Measurements from ENCODE around the gene ADCY5. TPM values are rescaled to one million over a fixed set of nuclear protein-coding genes. Genes with fewer than 3 reads are reported as not detected.

Gene ADCY5
- total RNA-seq, 2 experiments from 2014 or later = not detected

DNA sequence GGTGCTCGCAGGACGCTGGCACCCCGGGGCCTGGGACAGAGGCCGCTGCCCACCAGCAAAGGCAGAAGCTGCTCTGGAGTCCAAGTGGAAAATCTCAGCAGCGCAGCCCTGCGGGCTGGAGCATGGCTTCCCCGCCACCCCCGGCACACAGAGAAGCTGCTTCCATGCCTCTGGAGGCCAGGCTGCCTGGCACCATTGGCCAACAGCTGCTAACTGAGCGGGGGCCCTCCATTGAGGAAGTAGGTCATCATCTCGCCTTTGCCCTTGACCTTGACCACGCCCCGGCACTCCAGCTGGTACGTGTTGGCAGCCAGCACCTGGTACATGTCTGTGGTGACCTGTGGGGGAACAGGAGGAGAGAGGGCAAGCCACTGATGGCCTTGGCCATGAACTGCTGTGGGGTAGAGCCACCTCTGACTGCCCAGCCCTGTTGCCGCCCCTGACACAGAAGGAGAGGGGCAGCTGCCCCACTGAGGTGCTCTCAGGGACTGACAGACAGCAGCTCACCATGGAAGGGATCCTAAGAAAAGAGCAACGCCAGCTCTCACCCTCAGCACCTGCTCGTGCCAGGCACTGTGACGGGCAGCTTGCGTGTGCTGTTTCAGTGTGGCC is 164.4 kb downstream of the ADCY5 start:
- DNase-seq (no peak), ATAC-seq (no peak)
- no peaks in the 10 kb centered on the region for H3K4me1 Mint-ChIP-seq (ENCODE audit: low read depth)
- H3K4me3 Mint-ChIP-seq = no peak overlapping the region
- ChIA-PET POLR2A (no interaction called here), CTCF (no interaction called here)
- H3K27me3 Mint-ChIP-seq (ENCODE audit: low read depth) = no peaks in the 10 kb centered on the region
- no peaks in the 10 kb centered on the region for H3K9me3 Mint-ChIP-seq (ENCODE audit: insufficient read depth)
- H3K27ac Mint-ChIP-seq = no peak overlapping the region
- H3K36me3 Mint-ChIP-seq (ENCODE audit: low read depth) = no peaks in the 10 kb centered on the region

DNA sequence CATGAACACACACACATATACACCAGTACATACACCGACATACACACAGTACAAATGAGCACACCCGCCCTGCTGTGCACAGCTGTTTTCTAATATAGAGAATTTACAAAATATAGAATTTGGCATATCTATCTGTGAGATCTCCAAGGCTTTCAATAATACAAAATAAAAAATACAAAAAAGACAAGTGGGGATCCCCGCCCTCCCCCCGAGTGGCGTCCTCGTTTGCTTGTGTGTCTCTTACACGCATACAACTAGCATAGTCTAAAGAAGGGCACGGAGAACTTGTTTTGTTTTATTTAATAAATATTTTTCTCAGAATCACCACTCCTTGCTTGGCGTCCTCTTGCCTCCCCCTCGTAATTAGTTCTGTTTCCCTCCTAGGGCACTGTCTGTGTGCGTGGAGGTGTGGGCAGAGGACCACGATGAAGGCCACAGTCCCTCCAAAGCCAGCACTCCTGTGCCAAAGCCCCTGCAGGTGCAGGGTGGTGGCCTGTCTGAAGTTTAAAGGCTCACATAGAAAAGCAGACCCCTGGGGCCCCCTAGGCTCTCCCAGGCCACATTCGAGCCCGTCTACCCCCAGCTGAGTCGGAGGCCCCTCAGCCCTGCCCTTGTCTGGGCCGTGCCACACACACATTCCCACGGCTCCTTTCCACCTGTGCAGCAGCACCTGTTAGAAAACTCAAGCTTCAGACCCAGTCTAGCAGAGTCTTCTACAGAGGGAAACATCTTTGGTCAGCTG is 165.1 kb downstream of the ADCY5 start:
- DNase-seq (no peak), ATAC-seq (no peak)
- Mint-ChIP-seq H3K36me3 (ENCODE audit: low read depth) (no peaks in the 10 kb centered on the region), H3K27me3 (ENCODE audit: low read depth) (no peaks in the 10 kb centered on the region), H3K4me3 (no peak overlapping the region), H3K27ac (no peak overlapping the region), H3K4me1 (ENCODE audit: low read depth) (no peaks in the 10 kb centered on the region), H3K9me3 (ENCODE audit: insufficient read depth) (no peaks in the 10 kb centered on the region)
- ChIA-PET POLR2A (no interaction called here), CTCF (no interaction called here)

DNA sequence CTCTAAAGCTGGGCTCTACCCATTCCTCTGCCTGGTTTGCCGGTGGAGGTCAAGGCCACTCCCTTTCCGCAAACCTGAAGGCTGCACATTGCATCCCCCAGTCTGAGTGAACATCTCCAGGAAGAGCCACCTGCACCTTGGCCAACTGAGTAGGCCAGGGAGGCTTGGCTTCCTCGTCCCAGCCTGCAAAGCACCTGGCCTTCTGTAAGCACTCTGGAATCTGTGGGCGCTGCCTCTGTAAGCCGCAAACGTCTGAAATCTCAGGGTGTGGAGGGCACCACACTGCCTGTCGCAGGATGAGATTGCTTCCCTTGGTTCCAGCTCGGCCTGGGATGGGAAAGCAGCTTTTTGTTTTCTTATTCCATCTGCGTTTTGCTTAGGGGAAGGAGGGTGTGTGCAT is 165.8 kb downstream of the ADCY5 start:
- DNase-seq (no peak), ATAC-seq (no peak)
- no peaks in the 10 kb centered on the region for H3K36me3 Mint-ChIP-seq (ENCODE audit: low read depth)
- CTCF ChIA-PET = no interaction called here
- no peak overlapping the region for H3K4me3 Mint-ChIP-seq
- H3K4me1 Mint-ChIP-seq (ENCODE audit: low read depth) = no peaks in the 10 kb centered on the region
- H3K27me3 Mint-ChIP-seq (ENCODE audit: low read depth) = no peaks in the 10 kb centered on the region
- no peak overlapping the region for H3K27ac Mint-ChIP-seq
- POLR2A ChIA-PET = no interaction called here
- H3K9me3 Mint-ChIP-seq (ENCODE audit: insufficient read depth) = no peaks in the 10 kb centered on the region

DNA sequence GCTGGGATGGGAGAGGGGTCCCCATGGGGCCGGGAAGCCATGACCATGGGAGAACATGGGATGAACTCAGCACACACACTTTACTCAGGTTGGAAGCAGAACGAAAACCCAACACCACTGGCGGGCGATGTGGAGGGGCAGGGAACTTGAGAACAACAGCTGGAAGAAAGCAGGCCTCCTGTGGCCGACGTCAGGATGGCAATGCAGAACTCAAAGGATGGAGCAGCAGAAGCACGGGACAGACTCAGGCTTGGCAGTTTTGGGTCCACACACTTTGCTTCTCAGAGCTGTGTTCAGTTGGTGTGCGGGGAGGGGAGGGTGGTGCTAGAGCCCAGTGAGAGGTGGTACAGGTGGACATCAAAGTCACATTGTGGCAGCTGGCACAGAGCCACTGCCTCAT is 166.4 kb downstream of the ADCY5 start:
- DNase-seq (peak; percentile 12), ATAC-seq (no peak)
- no peaks in the 10 kb centered on the region for H3K36me3 Mint-ChIP-seq (ENCODE audit: low read depth)
- H3K4me3 Mint-ChIP-seq = no peak overlapping the region
- CTCF ChIA-PET = no interaction called here
- no peaks in the 10 kb centered on the region for H3K9me3 Mint-ChIP-seq (ENCODE audit: insufficient read depth)
- POLR2A ChIA-PET = no interaction called here
- no peaks in the 10 kb centered on the region for H3K27me3 Mint-ChIP-seq (ENCODE audit: low read depth)
- peak overlapping the region; percentile 19 for H3K27ac Mint-ChIP-seq
- no peaks in the 10 kb centered on the region for H3K4me1 Mint-ChIP-seq (ENCODE audit: low read depth)

DNA sequence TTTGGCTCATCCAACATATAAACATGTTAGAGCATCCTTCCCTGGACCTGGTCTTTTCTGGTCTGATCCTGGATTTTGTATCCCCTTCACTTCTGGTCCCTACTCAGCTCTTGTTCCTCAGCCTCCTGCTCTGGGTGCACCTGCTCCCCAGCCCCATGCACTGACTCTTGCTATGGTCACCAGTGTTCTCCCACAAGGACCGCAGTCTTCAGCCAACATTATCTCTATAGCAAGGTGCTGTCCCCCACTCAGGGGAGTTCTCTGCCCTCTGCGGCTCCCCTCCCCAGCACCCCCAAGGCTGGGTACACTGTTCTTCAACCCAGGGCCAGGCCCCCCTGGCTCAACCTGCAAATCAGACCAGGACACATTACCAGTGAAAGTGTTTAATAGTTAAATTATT is 167.0 kb downstream of the ADCY5 start:
- Mint-ChIP-seq H3K4me1 (ENCODE audit: low read depth) (no peaks in the 10 kb centered on the region), H3K27me3 (ENCODE audit: low read depth) (no peaks in the 10 kb centered on the region), H3K9me3 (ENCODE audit: insufficient read depth) (no peaks in the 10 kb centered on the region), H3K36me3 (ENCODE audit: low read depth) (no peaks in the 10 kb centered on the region), H3K27ac (no peak overlapping the region), H3K4me3 (no peak overlapping the region)
- ChIA-PET POLR2A (no interaction called here), CTCF (no interaction called here)
- no peak for ATAC-seq
- DNase-seq = no peak

DNA sequence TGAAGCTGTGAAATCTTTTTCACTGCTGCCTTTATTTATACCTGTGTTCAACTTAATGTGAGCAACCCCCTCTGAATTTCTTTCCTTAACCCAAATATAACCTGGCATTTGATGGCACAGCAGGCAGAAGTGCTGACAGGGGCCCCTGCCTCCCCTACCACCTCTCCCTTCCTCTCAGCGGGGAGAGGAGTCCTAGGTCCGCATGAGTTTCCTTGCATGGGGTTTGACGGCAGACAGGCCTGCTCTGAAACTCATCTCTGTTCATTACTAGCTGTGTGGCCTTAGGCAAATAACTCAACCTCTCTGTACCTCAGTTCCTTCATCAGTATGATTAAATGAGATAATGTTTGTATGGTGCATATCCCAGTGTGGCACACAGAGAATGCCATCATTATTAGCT is 167.5 kb downstream of the ADCY5 start:
- Mint-ChIP-seq H3K27me3 (ENCODE audit: low read depth) (no peaks in the 10 kb centered on the region), H3K36me3 (ENCODE audit: low read depth) (no peaks in the 10 kb centered on the region), H3K9me3 (ENCODE audit: insufficient read depth) (no peaks in the 10 kb centered on the region), H3K4me1 (ENCODE audit: low read depth) (peaks cover 3% of the 10 kb centered on the region), H3K27ac (no peak overlapping the region), H3K4me3 (no peak overlapping the region)
- no peak for DNase-seq
- CTCF ChIA-PET = no interaction called here
- ATAC-seq = no peak
- POLR2A ChIA-PET = no interaction called here

DNA sequence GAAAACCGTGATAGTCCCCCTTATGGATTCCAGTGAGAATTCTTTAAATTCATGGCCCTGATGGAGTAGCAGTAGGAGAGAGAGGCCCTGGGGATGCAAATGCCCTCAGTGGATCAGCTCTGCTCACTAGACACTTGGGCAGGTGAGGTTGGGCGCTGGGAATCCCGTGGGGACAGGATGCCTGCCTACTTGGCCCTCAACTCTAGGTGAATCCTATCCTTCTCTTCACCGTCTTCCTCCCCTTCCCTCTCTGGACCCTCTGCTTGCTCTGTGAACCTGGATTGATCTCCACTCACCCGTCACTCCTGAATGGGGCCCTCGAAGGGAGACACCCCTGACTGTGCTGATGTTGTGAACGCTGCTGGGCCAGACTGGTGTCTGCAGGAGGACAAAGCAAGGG is 169.8 kb downstream of the ADCY5 start:
- H3K27me3 Mint-ChIP-seq (ENCODE audit: low read depth) = no peaks in the 10 kb centered on the region
- ChIA-PET POLR2A (no interaction called here), CTCF (no interaction called here)
- no peak for ATAC-seq
- no peaks in the 10 kb centered on the region for H3K36me3 Mint-ChIP-seq (ENCODE audit: low read depth)
- H3K27ac Mint-ChIP-seq = no peak overlapping the region
- no peaks in the 10 kb centered on the region for H3K9me3 Mint-ChIP-seq (ENCODE audit: insufficient read depth)
- DNase-seq = no peak
- peaks cover 9% of the 10 kb centered on the region for H3K4me1 Mint-ChIP-seq (ENCODE audit: low read depth)
- H3K4me3 Mint-ChIP-seq = no peak overlapping the region

DNA sequence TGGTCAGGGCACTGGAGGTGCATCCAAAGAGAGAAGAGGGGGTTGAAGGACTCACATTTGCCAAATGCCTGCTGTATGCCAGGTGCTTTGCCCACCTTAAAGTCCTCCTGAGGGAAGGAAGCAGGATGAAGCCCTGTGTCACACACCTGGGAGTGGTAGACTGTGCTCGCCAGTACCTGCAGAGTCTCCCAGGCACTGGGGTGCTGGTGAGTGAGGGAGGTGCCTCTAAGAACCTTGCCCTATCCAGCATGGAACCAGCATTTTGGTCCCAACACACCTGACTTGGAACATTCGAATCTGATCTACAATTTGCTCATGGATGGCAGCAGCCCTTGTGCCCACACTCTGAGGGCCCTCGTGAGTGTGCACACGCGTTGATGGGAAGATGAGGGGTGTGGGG is 170.4 kb downstream of the ADCY5 start:
- Mint-ChIP-seq H3K9me3 (ENCODE audit: insufficient read depth) (no peaks in the 10 kb centered on the region), H3K27ac (no peak overlapping the region), H3K4me3 (no peak overlapping the region), H3K36me3 (ENCODE audit: low read depth) (no peaks in the 10 kb centered on the region), H3K4me1 (ENCODE audit: low read depth) (peaks cover 9% of the 10 kb centered on the region), H3K27me3 (ENCODE audit: low read depth) (no peaks in the 10 kb centered on the region)
- DNase-seq = no peak
- ATAC-seq = no peak
- ChIA-PET POLR2A (no interaction called here), CTCF (no interaction called here)

DNA sequence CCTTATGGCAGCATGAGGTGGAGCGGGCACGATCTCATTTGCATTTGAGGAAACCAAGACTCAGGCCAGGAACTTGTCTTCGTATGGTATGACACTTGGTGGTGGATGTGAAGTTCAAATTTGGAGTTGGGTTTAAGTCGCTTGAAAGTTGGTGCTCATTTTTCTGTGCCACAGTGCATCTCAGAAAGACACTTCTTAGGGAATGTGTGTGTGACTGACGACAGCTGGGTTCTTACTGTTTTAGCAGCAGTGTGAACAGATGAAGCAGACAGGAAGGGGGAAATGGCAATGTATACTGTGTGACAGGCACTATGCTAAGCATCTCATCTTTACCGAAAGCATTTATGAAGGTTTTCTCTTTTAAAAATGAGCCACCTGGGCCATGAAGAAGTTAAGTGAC is 171.8 kb downstream of the ADCY5 start:
- ATAC-seq = no peak
- ChIA-PET POLR2A (no interaction called here), CTCF (interaction anchor here (1.4 kb wide), 1 partner anchor 9 kb away, joined by 4 read pairs; no protein-coding TSS in a partner anchor)
- no peaks in the 10 kb centered on the region for H3K36me3 Mint-ChIP-seq (ENCODE audit: low read depth)
- no peaks in the 10 kb centered on the region for H3K9me3 Mint-ChIP-seq (ENCODE audit: insufficient read depth)
- DNase-seq = no peak
- no peaks in the 10 kb centered on the region for H3K27me3 Mint-ChIP-seq (ENCODE audit: low read depth)
- no peak overlapping the region for H3K27ac Mint-ChIP-seq
- H3K4me1 Mint-ChIP-seq (ENCODE audit: low read depth) = peaks cover 9% of the 10 kb centered on the region
- H3K4me3 Mint-ChIP-seq = no peak overlapping the region

DNA sequence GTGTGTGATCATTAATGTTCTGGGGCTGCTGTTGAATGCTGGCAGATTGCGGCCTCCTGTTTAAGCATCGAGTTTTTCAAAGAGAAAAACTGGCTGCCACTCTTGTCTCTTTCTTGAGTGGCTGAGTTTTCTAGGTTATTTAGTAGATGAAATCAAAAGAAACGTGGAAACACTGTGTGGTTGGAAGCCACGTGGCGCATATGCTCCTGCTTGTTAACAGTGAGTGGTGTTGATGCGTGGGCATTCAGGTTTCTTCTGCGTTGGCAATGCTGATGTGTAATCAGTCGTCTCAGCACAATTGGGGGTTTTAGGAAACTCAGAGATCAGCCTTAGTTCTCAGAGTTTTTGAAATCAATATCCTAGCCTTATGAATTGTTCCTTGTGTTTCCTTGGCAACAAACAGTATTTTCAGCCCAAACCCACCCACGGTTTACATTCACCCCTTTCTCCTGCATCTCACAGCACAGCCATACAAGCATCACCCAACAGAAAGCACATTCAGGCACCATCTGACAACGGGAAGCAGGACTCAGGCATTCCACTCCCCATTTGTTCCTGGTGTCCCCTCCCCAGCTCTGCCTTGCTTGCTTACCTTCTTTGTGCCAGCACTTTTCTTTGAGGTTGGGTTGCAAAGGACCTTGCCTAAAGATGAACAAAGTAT is 172.4 kb downstream of the ADCY5 start:
- no peaks in the 10 kb centered on the region for H3K27me3 Mint-ChIP-seq (ENCODE audit: low read depth)
- H3K27ac Mint-ChIP-seq = no peak overlapping the region
- no peak for ATAC-seq
- DNase-seq = no peak
- no peaks in the 10 kb centered on the region for H3K36me3 Mint-ChIP-seq (ENCODE audit: low read depth)
- ChIA-PET CTCF (interaction anchor here (1.4 kb wide), 1 partner anchor 10 kb away, joined by 4 read pairs; no protein-coding TSS in a partner anchor), POLR2A (no interaction called here)
- no peaks in the 10 kb centered on the region for H3K9me3 Mint-ChIP-seq (ENCODE audit: insufficient read depth)
- H3K4me3 Mint-ChIP-seq = no peak overlapping the region
- peaks cover 9% of the 10 kb centered on the region for H3K4me1 Mint-ChIP-seq (ENCODE audit: low read depth)

DNA sequence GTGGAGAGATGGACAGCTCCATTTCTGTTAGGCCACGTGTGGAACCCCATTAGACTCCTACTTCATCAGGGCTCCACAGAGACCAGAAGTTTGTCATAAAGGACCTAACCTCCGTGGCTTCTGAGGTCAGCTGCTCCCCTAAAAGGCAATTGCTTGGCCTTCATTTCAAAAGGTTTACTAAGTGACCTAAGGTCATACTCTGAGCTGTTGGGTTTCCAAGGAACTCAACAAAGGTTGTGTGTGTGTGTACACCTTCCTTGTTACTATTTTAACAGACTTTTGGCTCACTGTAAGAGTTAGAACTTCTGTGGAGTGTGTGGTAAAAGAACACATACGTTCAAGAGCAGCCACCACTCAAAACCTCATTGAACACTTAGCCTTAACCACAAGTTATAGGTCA is 173.2 kb downstream of the ADCY5 start:
- Mint-ChIP-seq H3K27ac (no peak overlapping the region), H3K36me3 (ENCODE audit: low read depth) (no peaks in the 10 kb centered on the region), H3K4me3 (no peak overlapping the region), H3K4me1 (ENCODE audit: low read depth) (peaks cover 9% of the 10 kb centered on the region), H3K9me3 (ENCODE audit: insufficient read depth) (no peaks in the 10 kb centered on the region), H3K27me3 (ENCODE audit: low read depth) (no peaks in the 10 kb centered on the region)
- ChIA-PET CTCF (interaction anchor here (1.2 kb wide), 1 partner anchor 10 kb away, joined by 4 read pairs; no protein-coding TSS in a partner anchor), POLR2A (no interaction called here)
- peak; percentile 30 for ATAC-seq
- DNase-seq = no peak

DNA sequence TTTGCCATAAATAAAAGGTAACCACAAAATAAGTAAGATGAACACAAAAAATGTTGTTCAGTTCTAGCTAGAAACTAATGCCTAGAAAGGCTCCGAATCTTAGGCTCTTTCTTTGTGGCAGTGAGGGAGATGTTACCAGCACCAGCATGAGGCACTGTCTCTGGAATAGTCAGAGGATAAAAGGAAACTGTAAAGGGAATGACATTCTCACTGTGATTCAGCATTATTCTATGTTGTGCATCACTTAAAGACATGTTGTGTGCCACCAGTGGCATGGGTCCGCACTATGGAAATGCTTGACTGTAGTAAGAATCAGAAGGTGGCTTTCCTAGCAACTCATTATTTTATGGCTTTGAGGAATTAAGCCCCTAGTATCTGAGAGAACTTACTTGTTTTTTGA is 176.3 kb downstream of the ADCY5 start:
- ChIA-PET POLR2A (no interaction called here), CTCF (no interaction called here)
- Mint-ChIP-seq H3K27ac (no peak overlapping the region), H3K4me1 (ENCODE audit: low read depth) (peaks cover 9% of the 10 kb centered on the region), H3K4me3 (no peak overlapping the region), H3K36me3 (ENCODE audit: low read depth) (no peaks in the 10 kb centered on the region), H3K9me3 (ENCODE audit: insufficient read depth) (no peaks in the 10 kb centered on the region), H3K27me3 (ENCODE audit: low read depth) (no peaks in the 10 kb centered on the region)
- ATAC-seq = no peak
- no peak for DNase-seq
